Fibroblast of upper back skin (primary cell): ENCODE results near the gene LTA4H.
A peak's percentile ranks its signal among the peaks of the same experiment; 100 is the strongest.

Experiments
- DNase-seq: peaks from one replicate; pipeline ENCODE4 v3.0.0-alpha.2; 2013

Gene LTA4H

DNA sequence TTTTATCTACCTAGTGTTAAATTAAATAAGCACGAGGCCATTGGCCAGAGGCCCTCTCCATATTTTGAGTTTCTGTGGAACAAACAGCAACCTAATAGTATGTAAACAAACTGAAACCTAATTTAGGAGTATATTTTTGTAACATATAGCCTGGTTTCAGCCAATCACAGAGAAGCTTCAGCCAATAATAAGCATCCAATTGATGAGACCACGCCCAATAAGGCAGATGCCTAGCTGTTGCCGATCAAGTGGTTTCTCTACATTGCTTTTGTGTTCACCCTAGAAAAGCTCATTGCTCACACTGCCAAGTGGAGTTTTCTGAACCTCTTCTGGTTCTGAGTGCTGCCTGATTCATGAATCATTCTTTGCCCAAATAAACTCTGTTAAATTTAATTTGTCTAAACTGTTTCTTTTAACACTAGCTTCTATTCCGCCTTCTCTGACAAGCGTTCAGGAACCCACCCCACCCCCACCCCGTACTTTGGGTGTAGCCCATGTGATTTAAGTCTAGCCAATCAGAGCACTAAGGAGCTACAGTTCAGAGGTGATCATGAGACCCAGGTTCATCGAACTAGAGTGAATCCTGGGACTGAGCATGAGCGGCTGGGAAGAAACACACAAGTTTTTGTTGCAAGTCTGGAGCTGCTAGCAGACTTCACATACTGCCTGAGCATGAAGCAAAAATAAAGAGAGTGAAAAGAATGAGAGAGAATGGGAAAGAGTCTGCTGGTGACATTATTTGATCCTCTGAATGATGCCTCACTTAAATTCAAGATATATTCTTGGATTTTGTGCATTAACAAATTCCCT is 21.5 kb upstream of the LTA4H start:
- no peak for DNase-seq

DNA sequence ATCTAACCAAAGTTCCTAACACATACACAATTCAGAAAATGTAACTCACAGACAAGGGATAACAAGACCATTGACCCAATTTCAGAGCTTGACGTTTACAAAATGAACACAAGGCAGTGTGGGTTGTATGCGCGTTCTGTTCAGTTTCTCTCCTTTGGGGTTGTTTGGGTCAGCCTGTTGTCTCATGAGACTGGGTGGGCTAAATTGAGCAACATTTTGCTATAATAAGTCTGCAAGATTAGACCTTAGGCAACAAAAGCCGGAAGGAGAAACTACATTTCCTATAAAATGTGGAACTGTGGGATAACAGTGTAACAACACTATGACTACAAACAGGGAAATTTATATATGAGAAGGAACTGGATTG is 18.8 kb upstream of the LTA4H start:
- DNase-seq, result no peak

DNA sequence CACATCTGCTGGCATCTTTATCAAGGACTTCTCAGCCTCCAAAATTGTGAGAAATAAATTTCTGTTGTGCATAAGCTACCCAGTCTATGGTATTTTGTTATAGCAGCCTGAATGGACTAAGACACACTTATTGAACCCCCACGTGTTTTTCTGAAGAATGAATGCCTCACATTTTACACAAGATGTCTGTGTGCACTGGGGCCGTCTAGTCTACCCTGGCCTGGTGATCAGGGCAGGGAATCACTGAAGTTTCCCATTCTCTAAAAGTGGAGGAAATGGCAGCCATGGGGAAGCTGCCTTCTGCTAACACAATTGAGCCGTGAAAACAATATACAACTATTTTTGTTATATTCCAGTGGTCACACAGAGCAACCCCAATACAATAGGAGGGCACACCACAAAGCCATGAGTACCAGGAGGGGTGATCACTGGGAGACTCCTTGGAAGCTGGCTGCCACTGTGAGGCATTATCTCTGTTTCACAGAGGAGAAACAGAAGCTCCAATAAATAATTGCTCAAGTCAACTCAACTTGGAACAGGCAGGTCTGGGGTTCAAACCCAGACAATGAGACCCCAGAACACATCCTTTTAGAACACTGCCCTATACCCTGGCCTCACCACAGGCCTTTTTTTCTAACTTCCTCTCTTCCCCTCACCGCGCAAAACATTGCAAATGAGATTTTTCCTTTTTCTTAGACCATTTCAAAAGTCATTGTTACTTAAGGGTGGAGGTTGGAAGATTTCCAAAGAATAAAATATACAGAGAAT is 18.3 kb upstream of the LTA4H start:
- DNase-seq, result no peak

- DNase-seq, result no peak
These were observed 16.5 kb upstream of the LTA4H start for GRCh38 chr12:96051756-96052485.

- DNase-seq, result no peak
These were observed 14.8 kb upstream of the LTA4H start for GRCh38 chr12:96050139-96050538.

- DNase-seq, result no peak
These were observed 13.7 kb upstream of the LTA4H start for GRCh38 chr12:96049101-96049500.

GRCh38 chr12:96048393-96048969 is 13.1 kb upstream of the LTA4H start:
- DNase-seq, result no peak

- DNase-seq, result peak; percentile 64
These were observed 12.1 kb upstream of the LTA4H start for GRCh38 chr12:96047229-96048211.

DNA sequence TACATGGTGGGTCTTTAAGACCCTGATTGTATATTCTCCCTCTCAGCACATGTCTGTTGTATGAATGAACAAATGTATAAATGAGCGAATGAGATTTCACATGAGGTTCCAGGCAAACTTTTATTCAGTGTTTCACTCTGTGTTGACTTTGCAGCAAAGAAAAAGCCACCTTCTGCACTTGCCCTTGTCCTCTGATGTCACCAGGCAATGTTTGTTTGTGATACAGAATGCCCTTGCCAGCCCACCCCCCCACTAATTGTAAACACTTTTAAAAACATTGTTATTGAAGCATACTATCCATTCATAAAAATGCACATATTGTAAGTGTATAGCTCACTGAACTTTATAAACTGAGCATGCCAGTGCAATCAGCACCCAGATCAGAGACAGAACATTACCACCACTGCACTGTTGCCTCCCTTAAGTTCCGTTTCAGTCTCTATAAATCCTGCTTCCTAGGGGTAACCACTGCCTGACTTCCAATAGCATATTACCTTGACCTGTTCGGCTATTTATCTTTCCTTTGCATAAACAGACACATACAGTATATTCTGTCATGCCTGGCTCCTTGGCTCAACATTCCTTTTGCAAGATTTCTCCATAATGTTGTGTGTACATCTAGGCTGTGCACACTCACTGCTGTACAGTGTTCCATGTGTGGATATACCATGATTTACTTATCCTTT is 11.3 kb upstream of the LTA4H start:
- no peak for DNase-seq

- no peak for DNase-seq
These were observed 10.2 kb upstream of the LTA4H start for GRCh38 chr12:96045566-96045965.

DNA sequence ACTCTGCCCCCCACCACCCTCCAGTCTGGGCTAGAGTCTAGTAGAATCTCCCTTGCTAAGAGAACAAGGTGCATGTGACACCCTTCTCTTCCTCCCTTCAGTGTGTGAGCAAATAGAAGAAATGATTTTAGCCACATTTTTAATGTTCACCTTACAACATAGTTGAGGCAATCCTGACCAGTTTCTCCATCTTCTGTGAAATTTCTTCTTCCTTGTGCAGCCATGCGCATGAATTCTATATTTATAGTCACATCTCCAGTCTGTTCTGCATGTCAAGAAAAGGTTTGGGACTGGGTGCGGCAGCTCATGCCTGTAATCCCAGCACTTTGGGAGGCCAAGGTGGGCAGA is 9.5 kb upstream of the LTA4H start:
- no peak for DNase-seq

DNA sequence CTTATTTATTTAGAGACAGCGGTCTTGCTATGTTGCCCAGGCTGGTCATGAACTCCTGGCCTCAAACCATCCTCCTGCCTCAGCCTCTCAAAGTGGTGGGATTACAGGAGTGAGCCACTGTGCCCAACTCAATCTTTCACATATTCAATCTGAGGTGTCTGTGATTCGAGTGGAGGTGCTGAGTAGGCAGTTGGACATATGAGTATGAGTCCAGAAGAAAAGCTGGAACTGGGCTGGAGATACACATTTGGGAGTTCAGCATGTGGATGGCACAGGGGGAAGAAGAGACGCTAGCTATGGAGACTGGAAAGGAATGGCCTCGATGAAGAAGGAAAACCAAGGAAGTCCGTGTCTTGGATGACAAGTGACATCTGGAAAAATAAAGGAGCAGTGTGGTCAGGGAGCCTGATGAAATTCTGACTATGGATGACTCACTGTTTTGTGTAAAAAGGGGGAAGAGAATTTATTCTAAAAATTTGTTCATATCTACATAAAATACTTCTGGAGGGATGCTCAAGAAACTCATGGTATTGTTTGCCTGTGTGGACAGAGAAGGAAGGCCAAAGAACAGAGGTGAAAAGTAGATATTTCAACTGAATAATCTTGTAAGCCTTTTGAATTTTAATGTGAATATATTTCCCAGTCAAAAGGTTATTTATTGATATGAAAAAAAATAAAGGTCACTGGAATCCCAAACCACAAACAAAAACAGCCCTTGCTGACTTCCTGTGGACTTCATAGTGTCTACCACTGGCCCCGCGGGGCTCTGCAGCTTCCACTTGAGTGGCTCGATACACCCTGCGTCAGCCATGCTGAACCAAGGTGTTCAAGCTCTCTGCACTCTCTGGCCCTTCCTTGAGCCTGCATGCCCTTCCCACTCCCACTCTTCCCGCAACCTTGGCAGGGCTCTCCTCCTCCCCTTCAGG is 8.9 kb upstream of the LTA4H start:
- peak; percentile 72 for DNase-seq

GRCh38 chr12:96041181-96041580 is 5.8 kb upstream of the LTA4H start:
- DNase-seq, result no peak

GRCh38 chr12:96040305-96041133 is 5.1 kb upstream of the LTA4H start:
- DNase-seq, result peak; percentile 11

DNA sequence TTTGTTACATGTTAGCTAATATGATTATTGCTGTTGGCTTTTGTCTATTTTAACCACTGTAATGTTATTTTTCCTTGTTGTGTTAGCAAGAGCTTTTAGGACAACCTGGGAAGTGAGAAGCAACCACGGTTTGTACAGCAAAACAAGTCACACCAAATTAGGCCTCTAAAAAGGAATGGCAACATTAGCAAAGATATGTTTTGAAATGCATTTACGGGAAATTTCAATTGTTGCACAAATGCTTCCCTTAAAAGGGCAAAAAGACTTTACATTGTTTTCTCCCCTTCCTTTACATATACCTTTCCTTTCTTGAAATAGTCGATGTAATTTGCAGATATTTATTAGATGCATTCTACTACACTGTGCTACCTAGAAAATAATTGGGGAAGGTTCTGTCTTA is 4.1 kb upstream of the LTA4H start:
- DNase-seq, result no peak

- DNase-seq, result peak; percentile 56
These were observed 1.5 kb upstream of the LTA4H start for GRCh38 chr12:96036765-96037455.

DNA sequence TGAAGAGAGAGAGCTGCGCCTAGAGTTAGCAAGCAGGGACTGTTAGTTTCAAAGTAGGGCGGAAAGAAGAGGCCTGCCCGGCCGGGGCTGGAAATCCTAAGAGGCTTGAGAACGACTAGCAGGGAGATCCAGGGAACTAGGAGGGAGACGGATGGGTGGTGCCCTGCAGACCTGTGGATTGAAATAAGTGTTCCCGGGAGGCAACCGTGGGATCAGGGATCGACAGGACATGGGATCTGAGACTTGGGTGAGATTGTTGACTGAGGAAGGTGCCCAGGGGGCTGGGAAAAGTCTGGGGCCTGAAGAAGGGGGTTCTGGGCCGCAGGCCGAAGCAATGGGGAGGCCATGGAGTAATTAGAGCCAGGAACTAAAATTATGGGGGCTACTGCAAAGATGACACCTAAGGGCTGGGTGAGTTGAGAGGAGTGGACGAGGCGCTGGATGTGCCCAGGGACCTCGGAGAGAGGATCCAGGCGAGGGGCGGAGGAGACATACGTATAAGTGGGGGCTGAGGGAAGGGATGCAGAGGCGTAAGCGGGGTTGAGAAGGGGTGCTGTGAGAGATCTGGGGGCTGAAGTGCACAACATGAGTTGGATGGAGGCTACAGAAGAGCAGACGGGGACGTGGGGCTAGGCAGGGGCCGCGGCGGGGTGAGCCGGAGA is 635 bp downstream of the LTA4H start:
- DNase-seq, result peak; percentile 21
